ENCODE data around the gene NTNG1.

DNA sequence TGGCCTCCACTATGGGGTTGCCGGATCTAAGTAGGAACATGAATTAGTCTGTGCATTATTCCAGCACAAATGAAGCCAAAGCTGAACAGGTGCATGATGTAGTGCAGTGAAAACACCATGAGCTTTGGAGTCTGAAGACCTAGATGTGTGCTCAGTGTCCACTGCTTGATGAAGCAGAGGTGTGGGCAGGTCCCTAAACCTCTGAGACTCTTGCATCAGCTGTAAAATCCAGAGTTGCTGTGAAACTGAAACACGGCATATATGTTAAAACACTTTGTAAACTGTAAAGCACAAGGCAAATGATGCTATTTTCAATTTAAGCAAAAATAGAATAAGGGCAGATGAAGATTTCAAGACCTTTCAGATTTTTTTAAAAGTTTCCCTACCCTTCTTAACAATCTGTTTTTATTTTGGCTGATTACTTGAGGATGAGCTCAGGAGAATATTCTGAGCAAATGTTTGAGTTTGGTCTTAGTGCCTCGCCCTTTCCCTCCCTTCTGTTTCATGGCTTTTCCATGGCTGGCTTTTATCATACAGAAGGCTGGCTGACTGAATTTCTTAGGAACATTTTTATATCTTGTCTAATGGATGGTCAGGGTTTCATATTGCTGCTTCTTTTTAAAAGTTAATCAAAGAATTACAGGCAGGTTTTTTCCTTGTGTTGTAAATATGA, 221.8 kb downstream of the NTNG1 start:
- TF ChIP-seq RFX5 (IDR thresholded peaks at IDR 0.05; ENCODE audit: low read depth, low read length): no peak
- no peak for TF ChIP-seq ZBED1 (IDR thresholded peaks at IDR 0.05; ENCODE audit: borderline replicate concordance)
- no peak for TF ChIP-seq ATF7 (IDR thresholded peaks at IDR 0.05; ENCODE audit: low read depth)
- no peak for TF ChIP-seq FOS (IDR thresholded peaks at IDR 0.05; ENCODE audit: borderline replicate concordance, extremely low read depth, insufficient read length)
- TF ChIP-seq, protein P1, sequence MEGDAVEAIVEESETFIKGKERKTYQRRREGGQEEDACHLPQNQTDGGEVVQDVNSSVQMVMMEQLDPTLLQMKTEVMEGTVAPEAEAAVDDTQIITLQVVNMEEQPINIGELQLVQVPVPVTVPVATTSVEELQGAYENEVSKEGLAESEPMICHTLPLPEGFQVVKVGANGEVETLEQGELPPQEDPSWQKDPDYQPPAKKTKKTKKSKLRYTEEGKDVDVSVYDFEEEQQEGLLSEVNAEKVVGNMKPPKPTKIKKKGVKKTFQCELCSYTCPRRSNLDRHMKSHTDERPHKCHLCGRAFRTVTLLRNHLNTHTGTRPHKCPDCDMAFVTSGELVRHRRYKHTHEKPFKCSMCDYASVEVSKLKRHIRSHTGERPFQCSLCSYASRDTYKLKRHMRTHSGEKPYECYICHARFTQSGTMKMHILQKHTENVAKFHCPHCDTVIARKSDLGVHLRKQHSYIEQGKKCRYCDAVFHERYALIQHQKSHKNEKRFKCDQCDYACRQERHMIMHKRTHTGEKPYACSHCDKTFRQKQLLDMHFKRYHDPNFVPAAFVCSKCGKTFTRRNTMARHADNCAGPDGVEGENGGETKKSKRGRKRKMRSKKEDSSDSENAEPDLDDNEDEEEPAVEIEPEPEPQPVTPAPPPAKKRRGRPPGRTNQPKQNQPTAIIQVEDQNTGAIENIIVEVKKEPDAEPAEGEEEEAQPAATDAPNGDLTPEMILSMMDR (IDR thresholded peaks at IDR 0.05 in 2 of 3, conservative IDR thresholded peaks at IDR 0.05 in 1 of 3; ENCODE audit: control insufficient read depth in 2 of 3, extremely low read depth in 1 of 3, insufficient read depth in 1 of 3, low read depth in 3 of 3, low read length in 3 of 3): no peak
- TF ChIP-seq EP300 (IDR thresholded peaks at IDR 0.05; ENCODE audit: borderline replicate concordance in 1 of 2, control insufficient read depth in 1 of 2, low read depth in 2 of 2, low read length in 2 of 2): no peak
- no peak for TF ChIP-seq MXI1 (IDR thresholded peaks at IDR 0.05; ENCODE audit: low read depth, low read length)
- TF ChIP-seq, protein P2, sequence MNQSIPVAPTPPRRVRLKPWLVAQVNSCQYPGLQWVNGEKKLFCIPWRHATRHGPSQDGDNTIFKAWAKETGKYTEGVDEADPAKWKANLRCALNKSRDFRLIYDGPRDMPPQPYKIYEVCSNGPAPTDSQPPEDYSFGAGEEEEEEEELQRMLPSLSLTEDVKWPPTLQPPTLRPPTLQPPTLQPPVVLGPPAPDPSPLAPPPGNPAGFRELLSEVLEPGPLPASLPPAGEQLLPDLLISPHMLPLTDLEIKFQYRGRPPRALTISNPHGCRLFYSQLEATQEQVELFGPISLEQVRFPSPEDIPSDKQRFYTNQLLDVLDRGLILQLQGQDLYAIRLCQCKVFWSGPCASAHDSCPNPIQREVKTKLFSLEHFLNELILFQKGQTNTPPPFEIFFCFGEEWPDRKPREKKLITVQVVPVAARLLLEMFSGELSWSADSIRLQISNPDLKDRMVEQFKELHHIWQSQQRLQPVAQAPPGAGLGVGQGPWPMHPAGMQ (IDR thresholded peaks at IDR 0.05; ENCODE audit: borderline replicate concordance): no peak
- TF ChIP-seq, protein P3, sequence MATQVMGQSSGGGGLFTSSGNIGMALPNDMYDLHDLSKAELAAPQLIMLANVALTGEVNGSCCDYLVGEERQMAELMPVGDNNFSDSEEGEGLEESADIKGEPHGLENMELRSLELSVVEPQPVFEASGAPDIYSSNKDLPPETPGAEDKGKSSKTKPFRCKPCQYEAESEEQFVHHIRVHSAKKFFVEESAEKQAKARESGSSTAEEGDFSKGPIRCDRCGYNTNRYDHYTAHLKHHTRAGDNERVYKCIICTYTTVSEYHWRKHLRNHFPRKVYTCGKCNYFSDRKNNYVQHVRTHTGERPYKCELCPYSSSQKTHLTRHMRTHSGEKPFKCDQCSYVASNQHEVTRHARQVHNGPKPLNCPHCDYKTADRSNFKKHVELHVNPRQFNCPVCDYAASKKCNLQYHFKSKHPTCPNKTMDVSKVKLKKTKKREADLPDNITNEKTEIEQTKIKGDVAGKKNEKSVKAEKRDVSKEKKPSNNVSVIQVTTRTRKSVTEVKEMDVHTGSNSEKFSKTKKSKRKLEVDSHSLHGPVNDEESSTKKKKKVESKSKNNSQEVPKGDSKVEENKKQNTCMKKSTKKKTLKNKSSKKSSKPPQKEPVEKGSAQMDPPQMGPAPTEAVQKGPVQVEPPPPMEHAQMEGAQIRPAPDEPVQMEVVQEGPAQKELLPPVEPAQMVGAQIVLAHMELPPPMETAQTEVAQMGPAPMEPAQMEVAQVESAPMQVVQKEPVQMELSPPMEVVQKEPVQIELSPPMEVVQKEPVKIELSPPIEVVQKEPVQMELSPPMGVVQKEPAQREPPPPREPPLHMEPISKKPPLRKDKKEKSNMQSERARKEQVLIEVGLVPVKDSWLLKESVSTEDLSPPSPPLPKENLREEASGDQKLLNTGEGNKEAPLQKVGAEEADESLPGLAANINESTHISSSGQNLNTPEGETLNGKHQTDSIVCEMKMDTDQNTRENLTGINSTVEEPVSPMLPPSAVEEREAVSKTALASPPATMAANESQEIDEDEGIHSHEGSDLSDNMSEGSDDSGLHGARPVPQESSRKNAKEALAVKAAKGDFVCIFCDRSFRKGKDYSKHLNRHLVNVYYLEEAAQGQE (IDR thresholded peaks at IDR 0.05; ENCODE audit: low read depth, low read length): no peak
- TF ChIP-seq SUPT20H (IDR thresholded peaks at IDR 0.05; ENCODE audit: borderline replicate concordance, control insufficient read depth, low read depth, low read length): no peak
- TF ChIP-seq HDAC6 (IDR thresholded peaks at IDR 0.05; ENCODE audit: unreplicated experiment): no peak
- no peak for TF ChIP-seq ZNF274 (IDR thresholded peaks at IDR 0.05; ENCODE audit: insufficient read depth, insufficient read length)
- 0 out of 4 replicates have a peak, but pooled peaks of 1 of the 2 experiments have one; percentile 25 for TF ChIP-seq ETV6 (conservative IDR thresholded peaks at IDR 0.05 in 1 of 2, IDR thresholded peaks at IDR 0.05 in 1 of 2; ENCODE audit: borderline replicate concordance in 1 of 2, low read depth in 1 of 2)
- TF ChIP-seq, protein P4, sequence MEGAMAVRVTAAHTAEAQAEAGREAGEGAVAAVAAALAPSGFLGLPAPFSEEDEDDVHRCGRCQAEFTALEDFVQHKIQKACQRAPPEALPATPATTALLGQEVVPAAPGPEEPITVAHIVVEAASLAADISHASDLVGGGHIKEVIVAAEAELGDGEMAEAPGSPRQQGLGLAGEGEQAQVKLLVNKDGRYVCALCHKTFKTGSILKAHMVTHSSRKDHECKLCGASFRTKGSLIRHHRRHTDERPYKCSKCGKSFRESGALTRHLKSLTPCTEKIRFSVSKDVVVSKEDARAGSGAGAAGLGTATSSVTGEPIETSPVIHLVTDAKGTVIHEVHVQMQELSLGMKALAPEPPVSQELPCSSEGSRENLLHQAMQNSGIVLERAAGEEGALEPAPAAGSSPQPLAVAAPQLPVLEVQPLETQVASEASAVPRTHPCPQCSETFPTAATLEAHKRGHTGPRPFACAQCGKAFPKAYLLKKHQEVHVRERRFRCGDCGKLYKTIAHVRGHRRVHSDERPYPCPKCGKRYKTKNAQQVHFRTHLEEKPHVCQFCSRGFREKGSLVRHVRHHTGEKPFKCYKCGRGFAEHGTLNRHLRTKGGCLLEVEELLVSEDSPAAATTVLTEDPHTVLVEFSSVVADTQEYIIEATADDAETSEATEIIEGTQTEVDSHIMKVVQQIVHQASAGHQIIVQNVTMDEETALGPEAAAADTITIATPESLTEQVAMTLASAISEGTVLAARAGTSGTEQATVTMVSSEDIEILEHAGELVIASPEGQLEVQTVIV (IDR thresholded peaks at IDR 0.05; ENCODE audit: borderline replicate concordance, partially characterized antibody): no peak
